GM19035 (cell line): ENCODE data around the gene DR1.
"Not testable (repeated sequence)": the region's sequence is repeated elsewhere in the genome, so short reads cannot be mapped to it uniquely, and the experiment has no call there.

Experiments
- ATAC-seq: cut with Tn5 transposase; IDR thresholded peaks from one replicate; pipeline ENCODE4 v1.9.1; 2021; ENCODE audit not compliant: unreplicated experiment

The DR1 gene

GRCh38 chr1:93339171-93339697, 6.5 kb upstream of the DR1 start:
- ATAC-seq: no peak

GRCh38 chr1:93340090-93340489, 5.6 kb upstream of the DR1 start:
- no peak for ATAC-seq

GRCh38 chr1:93344484-93344883, 1.2 kb upstream of the DR1 start:
- no peak for ATAC-seq

GRCh38 chr1:93344886-93345632, 648 bp upstream of the DR1 start:
- no peak for ATAC-seq

GRCh38 chr1:93346421-93346993, 800 bp downstream of the DR1 start:
- peak; percentile 31 for ATAC-seq

GRCh38 chr1:93347334-93347899, 1.7 kb downstream of the DR1 start:
- no peak for ATAC-seq

- ATAC-seq: no peak
Observed at GRCh38 chr1:93348104-93348728, 2.5 kb downstream of the DR1 start.

GRCh38 chr1:93349231-93350135, 3.8 kb downstream of the DR1 start:
- ATAC-seq: no peak

- no peak for ATAC-seq
Observed at GRCh38 chr1:93350322-93350721, 4.6 kb downstream of the DR1 start.

- no peak for ATAC-seq
Observed at GRCh38 chr1:93350875-93351274, 5.2 kb downstream of the DR1 start.

GRCh38 chr1:93351346-93351745, 5.6 kb downstream of the DR1 start:
- ATAC-seq: not testable (repeated sequence)

- ATAC-seq: no peak
Observed at GRCh38 chr1:93352376-93352775, 6.7 kb downstream of the DR1 start.

- no peak for ATAC-seq
Observed at GRCh38 chr1:93353286-93353685, 7.6 kb downstream of the DR1 start.

GRCh38 chr1:93354749-93355148, 9.0 kb downstream of the DR1 start:
- ATAC-seq: no peak

GRCh38 chr1:93357242-93357641, 11.5 kb downstream of the DR1 start:
- no peak for ATAC-seq

- ATAC-seq: no peak
Observed at GRCh38 chr1:93358293-93358692, 12.6 kb downstream of the DR1 start.

GRCh38 chr1:93360111-93360510, 14.4 kb downstream of the DR1 start:
- no peak for ATAC-seq

GRCh38 chr1:93362237-93362636, 16.5 kb downstream of the DR1 start:
- no peak for ATAC-seq

GRCh38 chr1:93365813-93366212, 20.1 kb downstream of the DR1 start:
- ATAC-seq: no peak

- ATAC-seq: no peak
Observed at GRCh38 chr1:93369734-93370133, 24.0 kb downstream of the DR1 start.
